Measurements from ENCODE around the gene KATNIP. TPM values are rescaled to one million over a fixed set of nuclear protein-coding genes. Genes with fewer than 3 reads are reported as not detected.

The KATNIP gene
- polyA plus RNA-seq, 2 donors, result 13.8 to 20.2 TPM

DNA sequence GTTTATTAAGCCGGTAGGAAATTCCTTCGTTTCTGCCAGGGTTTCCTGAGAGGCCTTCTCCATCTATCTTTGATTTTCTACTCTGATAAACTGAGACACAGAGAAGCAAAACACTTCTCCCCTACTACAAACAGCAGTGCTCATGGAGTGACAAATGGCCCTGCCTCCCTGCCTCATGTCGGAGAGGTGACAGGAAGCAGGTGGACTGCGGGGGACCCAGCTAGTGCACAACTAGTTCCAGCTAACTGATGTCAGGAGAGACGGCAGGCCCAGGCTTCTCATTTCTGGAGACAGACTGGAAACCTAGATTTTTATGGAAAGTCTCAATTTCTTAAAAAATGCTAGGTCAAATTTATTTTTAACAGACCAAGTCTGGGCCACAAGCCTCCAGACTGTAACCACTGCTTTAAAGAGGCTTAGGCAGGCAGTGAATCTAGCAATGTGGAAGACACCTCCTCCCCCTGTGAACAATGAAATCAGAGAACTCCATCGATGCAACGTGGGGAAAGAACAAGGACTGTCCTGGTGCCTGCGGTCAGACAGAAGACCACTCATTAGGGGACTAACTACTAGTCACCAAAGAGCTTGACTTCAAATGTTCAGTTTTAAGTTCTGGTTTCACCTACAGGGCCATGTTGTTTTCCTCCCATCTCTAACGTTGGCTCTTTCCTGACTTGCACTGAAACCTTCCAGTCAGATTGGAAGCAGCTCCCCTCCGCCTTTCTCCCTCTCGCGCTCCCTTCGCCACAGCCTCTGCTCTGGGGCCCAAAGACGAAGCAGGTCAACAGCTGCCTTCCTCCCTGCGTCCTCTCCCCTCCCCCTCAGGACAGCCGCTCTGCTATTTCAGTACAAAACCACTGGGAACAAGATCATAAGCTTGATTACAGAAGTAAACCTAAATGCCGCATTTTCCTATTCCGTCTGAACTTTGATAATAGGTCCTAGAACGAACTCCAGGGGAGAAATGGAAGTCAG lies 17.8 kb upstream of the KATNIP start:
- WGBS, 2 donors, result 72 to 74% methylated on average over 19 of the region's 19 CpGs
- peaks cover 0 to 2% of the 10 kb centered on the region in 2 donors for H3K4me1 ChIP-seq (ENCODE audit: control insufficient read depth in 2 of 2, insufficient read depth in 2 of 2, low read length in 1 of 2)
- H3K9me3 ChIP-seq (ENCODE audit: control insufficient read depth in 2 of 2, insufficient read depth in 1 of 2, low read depth in 1 of 2, low read length in 1 of 2), result no peaks in the 10 kb centered on the region
- no peak overlapping the region for H3K27ac ChIP-seq (ENCODE audit: low read depth in 2 of 2, low read length in 1 of 2)
- no peak overlapping the region for H3K4me3 ChIP-seq (ENCODE audit: low read depth in 1 of 2, low read length in 2 of 2)
- peaks cover 23 to 57% of the 10 kb centered on the region in 2 donors for H3K36me3 ChIP-seq (ENCODE audit: control insufficient read depth in 2 of 2, insufficient read depth in 2 of 2, low read length in 1 of 2)
- no peaks in the 10 kb centered on the region for H3K27me3 ChIP-seq (ENCODE audit: control insufficient read depth in 1 of 2, insufficient read depth in 2 of 2, low read length in 2 of 2)

- Histone ChIP-seq H3K36me3 (ENCODE audit: control insufficient read depth in 2 of 2, insufficient read depth in 2 of 2, low read length in 1 of 2) (peaks cover 27 to 61% of the 10 kb centered on the region in 2 donors), H3K4me1 (ENCODE audit: control insufficient read depth in 2 of 2, insufficient read depth in 2 of 2, low read length in 1 of 2) (peaks cover 0 to 2% of the 10 kb centered on the region in 2 donors), H3K9me3 (ENCODE audit: control insufficient read depth in 2 of 2, insufficient read depth in 1 of 2, low read depth in 1 of 2, low read length in 1 of 2) (no peaks in the 10 kb centered on the region), H3K27ac (ENCODE audit: low read depth in 2 of 2, low read length in 1 of 2) (no peak overlapping the region), H3K4me3 (ENCODE audit: low read depth in 1 of 2, low read length in 2 of 2) (no peak overlapping the region), H3K27me3 (ENCODE audit: control insufficient read depth in 1 of 2, insufficient read depth in 2 of 2, low read length in 2 of 2) (no peaks in the 10 kb centered on the region)
- 86 to 89% methylated on average over 4 of the region's 4 CpGs for WGBS, 2 donors
These were observed 15.7 kb upstream of the KATNIP start for GRCh38 chr16:27534256-27534655.

DNA sequence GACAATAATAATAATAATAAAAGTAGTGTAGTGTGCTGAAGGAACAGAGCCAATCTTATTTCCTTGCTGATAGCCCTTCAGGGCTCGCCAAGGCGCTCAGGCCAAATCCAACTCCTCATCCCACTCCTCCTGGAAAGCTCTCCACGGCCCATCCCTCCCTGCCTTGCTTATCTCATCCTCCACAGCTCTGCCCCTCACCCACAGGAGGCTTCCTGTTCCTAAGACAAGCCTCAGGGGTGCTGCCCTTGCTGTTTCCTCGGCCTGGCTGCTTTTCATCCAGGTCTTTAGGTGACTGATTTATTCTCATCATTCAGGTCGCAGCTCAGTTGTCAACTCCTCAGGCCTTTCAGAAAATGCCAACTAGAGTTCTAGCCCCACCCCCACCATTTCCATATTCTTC lies 11.4 kb upstream of the KATNIP start:
- peaks cover 37 to 47% of the 10 kb centered on the region in 2 donors for H3K36me3 ChIP-seq (ENCODE audit: control insufficient read depth in 2 of 2, insufficient read depth in 2 of 2, low read length in 1 of 2)

DNA sequence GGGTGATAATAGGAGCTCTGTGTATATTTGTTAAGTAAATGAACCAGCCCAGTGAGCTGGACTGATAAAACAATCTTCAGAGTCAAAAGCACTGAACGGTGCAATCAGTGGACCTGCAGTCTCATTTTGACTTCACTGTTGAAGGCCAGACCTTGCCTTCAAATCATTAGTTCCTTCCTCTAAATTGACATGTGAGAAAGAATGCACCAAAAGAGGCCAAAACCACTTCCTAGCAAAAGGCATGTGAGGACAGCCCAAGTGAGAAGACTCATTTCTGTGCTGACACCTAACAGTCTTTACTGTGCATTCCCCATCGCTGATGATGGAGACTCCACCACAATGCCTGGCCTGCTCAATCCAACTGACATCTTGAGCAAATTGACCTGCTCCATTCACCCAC lies 10.8 kb upstream of the KATNIP start:
- Histone ChIP-seq H3K27ac (ENCODE audit: low read depth in 2 of 2, low read length in 1 of 2) (no peak overlapping the region), H3K36me3 (ENCODE audit: control insufficient read depth in 2 of 2, insufficient read depth in 2 of 2, low read length in 1 of 2) (peaks cover 37 to 50% of the 10 kb centered on the region in 2 donors), H3K27me3 (ENCODE audit: control insufficient read depth in 1 of 2, insufficient read depth in 2 of 2, low read length in 2 of 2) (no peaks in the 10 kb centered on the region), H3K4me1 (ENCODE audit: control insufficient read depth in 2 of 2, insufficient read depth in 2 of 2, low read length in 1 of 2) (peaks cover 0 to 2% of the 10 kb centered on the region in 2 donors), H3K9me3 (ENCODE audit: control insufficient read depth in 2 of 2, insufficient read depth in 1 of 2, low read depth in 1 of 2, low read length in 1 of 2) (no peaks in the 10 kb centered on the region), H3K4me3 (ENCODE audit: low read depth in 1 of 2, low read length in 2 of 2) (no peak overlapping the region)
- WGBS, 2 donors, result 85 to 95% methylated on average over 2 of the region's 2 CpGs

More for the DNA sequence above, 11.4 kb upstream of the KATNIP start:
- Histone ChIP-seq H3K4me1 (ENCODE audit: control insufficient read depth in 2 of 2, insufficient read depth in 2 of 2, low read length in 1 of 2) (peaks cover 0 to 2% of the 10 kb centered on the region in 2 donors), H3K9me3 (ENCODE audit: control insufficient read depth in 2 of 2, insufficient read depth in 1 of 2, low read depth in 1 of 2, low read length in 1 of 2) (no peaks in the 10 kb centered on the region), H3K27me3 (ENCODE audit: control insufficient read depth in 1 of 2, insufficient read depth in 2 of 2, low read length in 2 of 2) (no peaks in the 10 kb centered on the region), H3K4me3 (ENCODE audit: low read depth in 1 of 2, low read length in 2 of 2) (no peak overlapping the region), H3K27ac (ENCODE audit: low read depth in 2 of 2, low read length in 1 of 2) (no peak overlapping the region)
- WGBS, 2 donors, result 69 to 82% methylated on average over 5 of the region's 5 CpGs

- H3K4me3 ChIP-seq (ENCODE audit: low read depth in 1 of 2, low read length in 2 of 2), result no peak overlapping the region
- peaks cover 34 to 51% of the 10 kb centered on the region in 2 donors for H3K36me3 ChIP-seq (ENCODE audit: control insufficient read depth in 2 of 2, insufficient read depth in 2 of 2, low read length in 1 of 2)
- H3K27ac ChIP-seq (ENCODE audit: low read depth in 2 of 2, low read length in 1 of 2), result no peak overlapping the region
- no peaks in the 10 kb centered on the region for H3K9me3 ChIP-seq (ENCODE audit: control insufficient read depth in 2 of 2, insufficient read depth in 1 of 2, low read depth in 1 of 2, low read length in 1 of 2)
- no peaks in the 10 kb centered on the region for H3K27me3 ChIP-seq (ENCODE audit: control insufficient read depth in 1 of 2, insufficient read depth in 2 of 2, low read length in 2 of 2)
- H3K4me1 ChIP-seq (ENCODE audit: control insufficient read depth in 2 of 2, insufficient read depth in 2 of 2, low read length in 1 of 2), result no peaks in the 10 kb centered on the region
- WGBS, 2 donors, result 78% methylated on average over 5 of the region's 5 CpGs
These were observed 10.3 kb upstream of the KATNIP start for GRCh38 chr16:27539636-27540035.

GRCh38 chr16:27543801-27544200 lies 6.1 kb upstream of the KATNIP start:
- Histone ChIP-seq H3K27ac (ENCODE audit: low read depth in 2 of 2, low read length in 1 of 2) (no peak overlapping the region), H3K27me3 (ENCODE audit: control insufficient read depth in 1 of 2, insufficient read depth in 2 of 2, low read length in 2 of 2) (no peaks in the 10 kb centered on the region), H3K9me3 (ENCODE audit: control insufficient read depth in 2 of 2, insufficient read depth in 1 of 2, low read depth in 1 of 2, low read length in 1 of 2) (no peaks in the 10 kb centered on the region), H3K36me3 (ENCODE audit: control insufficient read depth in 2 of 2, insufficient read depth in 2 of 2, low read length in 1 of 2) (peaks cover 22 to 36% of the 10 kb centered on the region in 2 donors), H3K4me3 (ENCODE audit: low read depth in 1 of 2, low read length in 2 of 2) (no peak overlapping the region), H3K4me1 (ENCODE audit: control insufficient read depth in 2 of 2, insufficient read depth in 2 of 2, low read length in 1 of 2) (peaks cover 0 to 6% of the 10 kb centered on the region in 2 donors)
- 84 to 92% methylated on average over 3 of the region's 3 CpGs for WGBS, 2 donors

GRCh38 chr16:27544671-27545070 lies 5.3 kb upstream of the KATNIP start:
- Histone ChIP-seq H3K9me3 (ENCODE audit: control insufficient read depth in 2 of 2, insufficient read depth in 1 of 2, low read depth in 1 of 2, low read length in 1 of 2) (no peaks in the 10 kb centered on the region), H3K27ac (ENCODE audit: low read depth in 2 of 2, low read length in 1 of 2) (no peak overlapping the region), H3K4me1 (ENCODE audit: control insufficient read depth in 2 of 2, insufficient read depth in 2 of 2, low read length in 1 of 2) (peaks cover 0 to 6% of the 10 kb centered on the region in 2 donors), H3K27me3 (ENCODE audit: control insufficient read depth in 1 of 2, insufficient read depth in 2 of 2, low read length in 2 of 2) (no peaks in the 10 kb centered on the region), H3K4me3 (ENCODE audit: low read depth in 1 of 2, low read length in 2 of 2) (no peak overlapping the region), H3K36me3 (ENCODE audit: control insufficient read depth in 2 of 2, insufficient read depth in 2 of 2, low read length in 1 of 2) (peaks cover 16 to 31% of the 10 kb centered on the region in 2 donors)
- WGBS, 2 donors, result 93 to 97% methylated on average over 4 of the region's 4 CpGs

DNA sequence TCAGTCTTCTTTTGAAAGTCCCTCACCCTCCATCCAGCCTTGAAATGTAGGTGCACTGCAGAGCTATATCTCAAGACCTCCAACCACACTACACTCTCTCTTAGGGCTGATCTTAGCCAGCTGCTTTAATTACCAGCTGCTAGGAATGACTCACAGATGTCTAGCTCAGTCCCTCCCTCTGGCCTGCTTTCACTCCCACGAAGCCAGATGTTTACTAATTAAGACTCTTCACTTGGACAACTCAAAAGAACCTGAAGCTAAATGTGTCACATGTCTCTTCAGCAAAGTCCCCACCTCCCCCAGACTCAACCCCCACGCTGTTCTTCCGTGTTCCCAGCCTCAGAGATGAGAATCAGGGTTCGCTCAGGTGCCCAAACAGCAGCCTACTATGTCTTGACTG lies 2.8 kb upstream of the KATNIP start:
- Histone ChIP-seq H3K27me3 (ENCODE audit: control insufficient read depth in 1 of 2, insufficient read depth in 2 of 2, low read length in 2 of 2) (no peaks in the 10 kb centered on the region), H3K27ac (ENCODE audit: low read depth in 2 of 2, low read length in 1 of 2) (peak overlapping the region; percentile 90 to 96), H3K36me3 (ENCODE audit: control insufficient read depth in 2 of 2, insufficient read depth in 2 of 2, low read length in 1 of 2) (peaks cover 0 to 20% of the 10 kb centered on the region in 2 donors), H3K4me1 (ENCODE audit: control insufficient read depth in 2 of 2, insufficient read depth in 2 of 2, low read length in 1 of 2) (peaks cover 0 to 6% of the 10 kb centered on the region in 2 donors), H3K4me3 (ENCODE audit: low read depth in 1 of 2, low read length in 2 of 2) (peak overlapping the region in 1 of 2 donors; percentile 1), H3K9me3 (ENCODE audit: control insufficient read depth in 2 of 2, insufficient read depth in 1 of 2, low read depth in 1 of 2, low read length in 1 of 2) (no peaks in the 10 kb centered on the region)
- 44 to 51% methylated on average over 4 of the region's 4 CpGs for WGBS, 2 donors

GRCh38 chr16:27547851-27548250 lies 2.1 kb upstream of the KATNIP start:
- Histone ChIP-seq H3K4me1 (ENCODE audit: control insufficient read depth in 2 of 2, insufficient read depth in 2 of 2, low read length in 1 of 2) (peaks cover 0 to 6% of the 10 kb centered on the region in 2 donors), H3K27me3 (ENCODE audit: control insufficient read depth in 1 of 2, insufficient read depth in 2 of 2, low read length in 2 of 2) (no peaks in the 10 kb centered on the region), H3K36me3 (ENCODE audit: control insufficient read depth in 2 of 2, insufficient read depth in 2 of 2, low read length in 1 of 2) (peaks cover 0 to 16% of the 10 kb centered on the region in 2 donors), H3K9me3 (ENCODE audit: control insufficient read depth in 2 of 2, insufficient read depth in 1 of 2, low read depth in 1 of 2, low read length in 1 of 2) (no peaks in the 10 kb centered on the region), H3K4me3 (ENCODE audit: low read depth in 1 of 2, low read length in 2 of 2) (peak overlapping the region in 1 of 2 donors; percentile 5), H3K27ac (ENCODE audit: low read depth in 2 of 2, low read length in 1 of 2) (peak overlapping the region; percentile 90 to 96)
- 78 to 82% methylated on average over 2 of the region's 2 CpGs for WGBS, 2 donors
